GM12878 (cell line): ENCODE results near the gene PGLYRP3. TPM values are rescaled to one million over a fixed set of nuclear protein-coding genes. Genes with fewer than 3 reads are reported as not detected.
A peak's percentile ranks its signal among the peaks of the same experiment; 100 is the strongest.

ENCODE experiments used
- BHLHE40 ChIP-seq, 2 experiments: fragments of 450-650 bp in 1 of 2; IDR thresholded peaks; 2 replicates each; pipeline ENCODE4 v1.6.1; 2011 to 2017; ENCODE audit warnings: low read depth in 2 of 2, borderline replicate concordance in 1 of 2, improper control_type of control experiment in 1 of 2, low read length in 1 of 2, mild to moderate bottlenecking in 1 of 2
- CHD4 ChIP-seq: fragments of 200-600 bp; sonication (generic); IDR thresholded peaks from 2 replicates; pipeline ENCODE4 v1.6.1; 2016; ENCODE audit warnings: mild to moderate bottlenecking
- E2F4 ChIP-seq: IDR thresholded peaks from 2 replicates; pipeline ENCODE4 v1.6.1; 2012; ENCODE audit warnings: low read depth, low read length, improper control_type of control experiment
- ESRRA ChIP-seq: IDR thresholded peaks from 2 replicates; pipeline ENCODE4 v1.6.1; 2012; ENCODE audit warnings: mild to moderate bottlenecking, low read length, improper control_type of control experiment
- FOXK2 ChIP-seq: fragments of 450-650 bp; IDR thresholded peaks from 2 replicates; pipeline ENCODE4 v1.6.1; 2017; ENCODE audit warnings: mild to moderate bottlenecking, moderate library complexity
- IRF5 ChIP-seq: fragments of 450-650 bp; IDR thresholded peaks from 2 replicates; pipeline ENCODE4 v1.6.1; 2017; ENCODE audit warnings: borderline replicate concordance
- MTA2 ChIP-seq: fragments of 450-650 bp; IDR thresholded peaks from 2 replicates; pipeline ENCODE4 v1.6.1; 2016; ENCODE audit warnings: low read depth, mild to moderate bottlenecking, moderate library complexity
- MTA3 ChIP-seq: IDR thresholded peaks from 2 replicates; pipeline ENCODE4 v1.6.1; 2012; ENCODE audit warnings: low read length, inconsistent platforms, borderline replicate concordance
- NR2C2 ChIP-seq: IDR thresholded peaks from 2 replicates; pipeline ENCODE4 v1.6.1; 2011; ENCODE audit warnings: borderline replicate concordance, low read depth; ENCODE audit not compliant: control insufficient read depth, insufficient read length
- PAX5 ChIP-seq: IDR thresholded peaks from 2 replicates; pipeline ENCODE4 v1.6.1; 2011; ENCODE audit warnings: low read depth, low read length, borderline replicate concordance
- RCOR1 ChIP-seq: conservative IDR thresholded peaks from 2 replicates; pipeline ENCODE4 v1.6.1; 2012; ENCODE audit warnings: low read depth, low read length, improper control_type of control experiment
- REST ChIP-seq: IDR thresholded peaks from 2 replicates; pipeline ENCODE4 v1.6.1; 2012; ENCODE audit warnings: mild to moderate bottlenecking, low read depth, low read length
- SMC3 ChIP-seq: IDR thresholded peaks from 2 replicates; pipeline ENCODE4 v1.6.1; 2011; ENCODE audit warnings: low read length, improper control_type of control experiment, borderline replicate concordance
- SREBF2 ChIP-seq: IDR thresholded peaks from 2 replicates; pipeline ENCODE4 v1.6.1; 2012; ENCODE audit warnings: mild to moderate bottlenecking, low read length
- SUZ12 ChIP-seq: fragments of 200-600 bp; sonication (generic); IDR thresholded peaks from one replicate; pipeline ENCODE4 v1.6.1; 2018; ENCODE audit warnings: antibody characterized with exemption, mild to moderate bottlenecking; ENCODE audit not compliant: unreplicated experiment
- USF2 ChIP-seq: IDR thresholded peaks from 2 replicates; pipeline ENCODE4 v1.6.1; 2011; ENCODE audit warnings: low read depth, low read length, improper control_type of control experiment, borderline replicate concordance
- ZNF687 ChIP-seq: fragments of 450-650 bp; IDR thresholded peaks from 2 replicates; pipeline ENCODE4 v1.6.1; 2017; ENCODE audit warnings: mild to moderate bottlenecking, moderate library complexity
- polyA plus RNA-seq, 11 experiments: library from polyadenylated mRNA; depleted of rRNA in 4 of 11; unstranded in 6 of 11; stranded (reverse) in 5 of 11; fragments of >200 nt; fragmentation: Nextera tagmentation in 4 of 11; fragmentation: Illumina TruSeq in 1 of 11; extraction: Ambion mirVana in 4 of 11; extraction: Trizol in 1 of 11; gene quantifications; 1 replicate in 1 of 11; 2 replicates in 10 of 11; pipeline versions ENCODE4 v1.2.1 to v1.2.3, GENCODE V29; 2011 to 2016; ENCODE audit warnings: inconsistent platforms in 2 of 11, missing spikeins in 2 of 11, low read depth in 1 of 11
- total RNA-seq, 4 experiments: library from RNA; depleted of rRNA in 3 of 4; stranded (reverse); fragments of >200 nt in 3 of 4; fragmentation: Illumina TruSeq in 1 of 4; extraction: Trizol in 1 of 4; gene quantifications; 2 replicates each; pipeline versions ENCODE4 v1.2.1 to v1.2.3, GENCODE V29; 2013 to 2021

PGLYRP3 gene
- total and polyA plus RNA-seq, 10 of the 15 experiments (the other 5 are each of a cell fraction or from before 2014, with no cell fraction given) = 0.10 to 0.49 (median 0.18) TPM; not detected in 7

GRCh38 chr1:153345187-153346076 lies 32.7 kb upstream of the PGLYRP3 start (continued):
- no peak for TF ChIP-seq REST
- TF ChIP-seq ZNF687 = 0 out of 2 replicates have a peak, but pooled peaks have one; percentile 40
- TF ChIP-seq MTA3 = no peak
- TF ChIP-seq MTA2 = peak; percentile 85
- TF ChIP-seq FOXK2 = no peak
- TF ChIP-seq E2F4 = no peak
- TF ChIP-seq USF2 = peak; percentile 42; the same call in 1 of the 2 replicates
- no peak for TF ChIP-seq SREBF2
- no peak for TF ChIP-seq SMC3
- no peak for TF ChIP-seq CHD4
- TF ChIP-seq ESRRA = no peak
- no peak for TF ChIP-seq NR2C2
- no peak for TF ChIP-seq SUZ12
- peak; percentile 70 to 73 for TF ChIP-seq BHLHE40 (IDR thresholded peaks at IDR 0.05; ENCODE audit: borderline replicate concordance in 1 of 2, low read depth in 2 of 2, low read length in 1 of 2)
- no peak for TF ChIP-seq IRF5
- TF ChIP-seq RCOR1 = 0 out of 2 replicates have a peak, but pooled peaks have one; percentile 20
- no peak for TF ChIP-seq PAX5
